HT-29 (cell line): ENCODE measurements around the gene PDGFA. TPM values are rescaled to one million over a fixed set of nuclear protein-coding genes. Genes with fewer than 3 reads are reported as not detected.
"Not testable (repeated sequence)": the region's sequence is repeated elsewhere in the genome, so short reads cannot be mapped to it uniquely, and the experiment has no call there.

Experiments used
- DNase-seq: peaks from one replicate; pipeline ENCODE4 v3.0.0-alpha.2; 2015; ENCODE audit warnings: low spot score
- total RNA-seq: library from RNA; depleted of rRNA; stranded (reverse); fragments of >200 nt; shearing (Covaris generic); gene quantifications from 2 replicates; pipeline ENCODE4 v1.2.3, GENCODE V29; 2014

PDGFA gene
- total RNA-seq, 1 experiment from 2014 or later: 15.8 TPM

GRCh38 chr7:552151-552867 is 32.7 kb upstream of the PDGFA start:
- not testable (repeated sequence) for DNase-seq

GRCh38 chr7:551615-551970 is 31.9 kb upstream of the PDGFA start:
- not testable (repeated sequence) for DNase-seq

- DNase-seq: no peak
Measured at GRCh38 chr7:550881-551614, 31.4 kb upstream of the PDGFA start.

- DNase-seq: no peak
Measured at GRCh38 chr7:549891-550625, 30.4 kb upstream of the PDGFA start.

GRCh38 chr7:549066-549890 is 29.6 kb upstream of the PDGFA start:
- DNase-seq: no peak

- no peak for DNase-seq
Measured at GRCh38 chr7:548401-548800, 28.8 kb upstream of the PDGFA start.

- no peak for DNase-seq
Measured at GRCh38 chr7:545470-545869, 25.8 kb upstream of the PDGFA start.

- no peak for DNase-seq
Measured at GRCh38 chr7:544338-545221, 24.9 kb upstream of the PDGFA start.

- DNase-seq: no peak
Measured at GRCh38 chr7:543501-544337, 24.1 kb upstream of the PDGFA start.

- DNase-seq: peak; percentile 39
Measured at GRCh38 chr7:542713-543500, 23.3 kb upstream of the PDGFA start.

- DNase-seq: no peak
Measured at GRCh38 chr7:542131-542712, 22.6 kb upstream of the PDGFA start.

- no peak for DNase-seq
Measured at GRCh38 chr7:541661-542060, 22.0 kb upstream of the PDGFA start.

GRCh38 chr7:540997-541396 is 21.4 kb upstream of the PDGFA start:
- DNase-seq: no peak

- DNase-seq: no peak
Measured at GRCh38 chr7:540579-540978, 20.9 kb upstream of the PDGFA start.

GRCh38 chr7:539731-540411 is 20.2 kb upstream of the PDGFA start:
- DNase-seq: peak; percentile 99

GRCh38 chr7:538764-539685 is 19.4 kb upstream of the PDGFA start:
- peak; percentile 83 for DNase-seq
